GM11168 (cell line): ENCODE results near the gene RPL26.

Experiments used
- in situ Hi-C: fragments of 300-500 bp; cut with MboI; formaldehyde crosslinking; loops from one replicate; pipeline ENCODE4 v1.12.0; 2022; ENCODE audit warnings: low sequenced_read_pairs; ENCODE audit not compliant: unreplicated experiment

Gene RPL26

DNA sequence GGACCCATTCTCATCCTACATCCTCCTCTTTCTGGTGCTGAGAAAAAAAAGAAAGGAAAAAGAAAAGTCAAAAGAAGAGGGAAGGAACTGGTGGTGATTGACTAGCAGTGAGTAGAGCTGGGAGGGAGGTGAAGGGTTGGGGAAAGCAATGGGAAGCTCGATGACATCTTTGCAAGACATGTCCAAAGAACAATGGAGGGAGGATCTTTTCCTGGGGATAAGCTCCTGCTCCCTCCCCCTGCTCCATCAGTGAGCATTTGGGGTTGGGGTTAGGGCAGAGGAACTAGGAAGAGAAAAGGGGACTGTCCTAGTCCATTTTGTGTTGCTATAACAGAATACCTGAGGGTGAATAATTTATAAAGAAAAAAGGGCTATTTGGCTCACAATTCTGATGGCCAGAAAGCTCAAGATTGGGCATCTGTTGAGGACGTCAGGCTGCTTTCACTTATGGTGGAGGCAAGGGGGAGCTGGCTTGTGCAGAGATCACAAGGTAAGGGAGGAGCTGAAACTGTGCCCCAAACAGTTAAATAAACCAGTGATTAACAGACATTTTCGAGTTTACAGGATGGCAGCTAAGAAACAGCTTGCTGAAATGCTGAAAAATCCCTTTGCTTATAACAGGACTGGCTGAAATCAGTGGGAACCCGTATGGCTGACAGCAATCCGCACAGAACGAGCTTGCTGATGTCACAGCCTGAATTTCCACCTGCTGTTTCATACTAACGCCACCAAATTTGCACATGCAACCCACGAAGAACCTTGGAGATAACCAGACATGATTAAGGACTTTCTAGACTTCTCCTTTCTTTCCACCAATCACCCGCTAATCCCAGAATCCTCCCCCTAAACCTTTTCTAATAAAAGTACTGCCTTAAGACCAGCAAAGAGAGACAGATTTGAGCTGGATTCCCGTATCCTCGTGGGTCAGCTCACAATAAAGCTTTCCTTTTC lies 44.9 kb downstream of the RPL26 start:
- in situ Hi-C loops: no loop called here

DNA sequence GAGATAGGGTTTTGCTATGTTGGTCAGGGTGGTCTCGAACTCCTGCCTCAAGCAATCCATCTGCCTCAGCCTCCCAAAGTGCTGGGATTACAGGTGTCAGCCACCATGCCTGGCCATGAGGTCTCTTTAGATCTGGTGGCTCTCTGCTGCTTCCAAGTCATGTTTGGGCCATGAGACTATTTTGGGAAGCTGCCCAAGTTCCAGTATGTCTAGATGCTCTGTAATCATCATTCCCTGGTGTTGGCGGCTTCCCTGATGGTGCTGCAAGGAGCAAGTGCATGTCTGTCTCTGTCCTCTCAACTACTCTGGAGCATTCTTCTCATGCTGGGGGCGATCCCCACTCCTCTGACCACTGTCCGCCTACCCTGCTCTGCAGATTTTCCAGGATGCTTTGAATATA lies 49.7 kb downstream of the RPL26 start:
- in situ Hi-C loops: no loop called here

DNA sequence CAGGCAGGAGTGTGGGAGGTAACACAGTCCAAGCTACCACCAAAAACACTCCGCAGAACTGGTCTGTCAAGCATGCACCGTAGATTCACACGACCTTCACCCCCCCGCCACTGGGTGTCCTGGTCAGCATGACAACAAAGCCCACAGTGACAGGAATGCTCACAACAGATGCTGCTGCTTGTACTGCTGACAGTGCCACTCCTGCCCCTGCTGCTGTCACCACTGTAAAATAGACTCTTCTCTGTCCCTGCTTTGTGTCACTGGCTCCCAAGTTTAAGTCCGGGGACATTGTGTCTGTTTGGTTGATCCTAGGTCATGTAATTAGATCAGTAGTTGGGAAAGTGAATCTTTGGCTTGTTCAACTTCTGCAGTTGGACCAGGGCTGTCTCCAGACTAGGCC lies 50.3 kb downstream of the RPL26 start:
- in situ Hi-C loops: no loop called here

DNA sequence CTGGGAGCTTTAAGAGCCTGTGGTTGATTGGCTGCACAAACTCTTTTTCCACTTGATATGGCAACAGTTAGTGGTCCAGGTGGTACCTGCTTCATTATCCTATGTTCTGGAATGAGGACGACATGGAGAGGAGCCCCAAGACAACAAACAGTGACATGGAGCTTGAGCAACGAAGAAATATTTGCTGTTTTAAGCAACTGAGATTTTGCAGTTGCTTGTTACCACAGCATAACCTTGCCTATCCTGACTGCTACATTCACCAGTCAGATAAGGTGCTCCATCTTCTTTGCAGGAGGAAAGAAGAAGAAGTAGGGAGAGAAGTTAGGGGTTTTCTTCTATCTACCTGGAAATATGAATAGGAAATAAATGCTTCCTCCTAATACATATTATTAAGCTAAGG lies 50.9 kb downstream of the RPL26 start:
- in situ Hi-C loops: no loop called here
